Measurements from ENCODE around the gene PDE8A. TPM values are rescaled to one million over a fixed set of nuclear protein-coding genes. Genes with fewer than 3 reads are reported as not detected.

The PDE8A gene
- 24.2 and 26.3 TPM in 2 replicates for total RNA-seq (2016; rRNA removed; fragmentation: Illumina TruSeq; extraction: Trizol)
- 46.8 and 50.2 TPM in 2 replicates for total RNA-seq (2016; cell fraction: cytosol; rRNA removed; fragmentation: Illumina TruSeq; extraction: Trizol; ENCODE audit: low read depth)
- total RNA-seq (2016; cell fraction: insoluble cytoplasmic fraction; rRNA removed; fragmentation: Illumina TruSeq; extraction: Trizol) = 22.6 and 26.8 TPM in 2 replicates
- total RNA-seq (2016; cell fraction: membrane; rRNA removed; fragmentation: Illumina TruSeq; extraction: Trizol) = 33.9 and 39.4 TPM in 2 replicates
- total RNA-seq (2016; cell fraction: nucleus; rRNA removed; fragmentation: Illumina TruSeq; extraction: Trizol) = 46.0 and 49.4 TPM in 2 replicates
- 41.2 and 48.5 TPM in 2 replicates for polyA plus RNA-seq (2011; rRNA removed)
- 18.2 and 27.4 TPM in 2 replicates for polyA plus RNA-seq (2011; cell fraction: cytosol; rRNA removed)
- polyA plus RNA-seq (2011; cell fraction: nucleus; rRNA removed) = 67.4 and 75.3 TPM in 2 replicates
- polyA plus RNA-seq (2012) = 25.2 and 25.7 TPM in 2 replicates
- 4.8 and 5.1 TPM in 2 replicates for polyA plus RNA-seq (2016; cell fraction: cytosol; fragmentation: Illumina TruSeq; extraction: Trizol; ENCODE audit: low read depth)
- polyA plus RNA-seq (2016; cell fraction: insoluble cytoplasmic fraction; fragmentation: Illumina TruSeq; extraction: Trizol; ENCODE audit: low read depth) = 22.3 and 24.1 TPM in 2 replicates
- polyA plus RNA-seq (2016; cell fraction: membrane; fragmentation: Illumina TruSeq; extraction: Trizol; ENCODE audit: low read depth) = 14.2 and 15.0 TPM in 2 replicates
- polyA plus RNA-seq (2016; cell fraction: nucleus; fragmentation: Illumina TruSeq; extraction: Trizol; ENCODE audit: insufficient read depth, low read depth) = 82.8 and 84.3 TPM in 2 replicates
- polyA minus RNA-seq (2011; rRNA and poly(A)+ RNA removed; ENCODE audit: low replicate concordance) = 27.2 and 64.4 TPM in 2 replicates
- polyA minus RNA-seq (2011; cell fraction: cytosol; rRNA and poly(A)+ RNA removed) = 24.8 and 25.2 TPM in 2 replicates
- 124 and 137 TPM in 2 replicates for polyA minus RNA-seq (2011; cell fraction: nucleus; rRNA and poly(A)+ RNA removed)
- percentile 85 among the genes with signal in this experiment for Bru-seq, nascent RNA
- percentile 79 among the genes with signal in this experiment for BruChase-seq, experiment 1, labeled RNA remaining after a 6-hour chase
- percentile 87 among the genes with signal in this experiment for BruChase-seq, experiment 2, labeled RNA remaining after a 2-hour chase
- long read RNA-seq, experiment 1, partial matches to known transcripts = 4 of 11 reads
- long read RNA-seq, experiment 1, other reads (novel, unspliced or antisense) = 4 of 11 reads
- long read RNA-seq, experiment 2, transcript PDE8A-203 (22 exons, 3,912 nt) = major isoform, 8 of 38 reads
- long read RNA-seq, experiment 2, partial matches to known transcripts = 27 of 38 reads
- long read RNA-seq, experiment 2, other reads (novel, unspliced or antisense) = 1 of 38 reads

DNA sequence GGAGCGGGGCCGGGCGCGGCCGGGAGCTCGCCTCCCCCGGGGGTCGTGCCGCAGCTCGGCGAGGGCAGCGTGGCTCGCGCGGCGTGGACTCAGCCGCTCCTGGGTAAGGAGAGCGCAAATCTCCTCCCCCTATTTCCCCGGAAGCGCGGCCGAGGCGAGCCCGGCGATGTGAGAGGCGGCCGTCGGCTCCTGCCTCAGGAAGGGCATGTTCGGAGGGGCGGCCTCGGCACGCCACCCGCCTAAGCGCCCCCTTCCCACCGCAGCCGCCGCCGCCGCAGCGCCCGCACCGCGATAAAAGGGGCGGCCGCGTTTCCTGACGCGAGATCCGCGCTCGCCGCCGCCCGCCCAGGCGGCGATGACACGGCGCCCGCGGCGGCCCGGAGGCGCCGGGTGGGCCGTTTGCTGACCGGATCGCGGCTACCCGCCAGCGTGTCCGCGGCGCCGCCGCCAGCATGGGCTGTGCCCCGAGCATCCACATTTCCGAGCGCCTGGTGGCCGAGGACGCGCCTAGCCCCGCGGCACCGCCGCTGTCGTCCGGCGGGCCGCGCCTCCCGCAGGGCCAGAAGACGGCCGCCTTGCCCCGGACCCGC is at the start of gene PDE8A:
TSS of gene PDE8A (plus strand) at position 146 of the 590 bp plus-strand sequence. CDS start at position 453, 307 bp downstream.
- Histone ChIP-seq H2AFZ (ENCODE audit: low read length) (no peak within 1 kb of the TSS), H3K27ac (ENCODE audit: extremely low read length, insufficient read depth, low read length) (peak within 1 kb of the TSS; percentile 86), H3K4me3 (replicated peaks in 1 of 3; ENCODE audit: insufficient read depth in 1 of 3, low read depth in 2 of 3, low read length in 3 of 3) (peak within 1 kb of the TSS; percentile 85 to 91 (median 90)), H3K4me2 (ENCODE audit: low read depth, low read length) (peak within 1 kb of the TSS; percentile 89), H3K9ac (ENCODE audit: insufficient read depth, low read depth, low read length) (peak within 1 kb of the TSS; percentile 82), H3K4me1 (ENCODE audit: insufficient read depth, low read length) (peaks cover 58% of the 10 kb centered on the region), H3K36me3 (replicated peaks in 1 of 2; ENCODE audit: control insufficient read depth in 1 of 2, insufficient read depth in 2 of 2, low read length in 2 of 2) (no peaks in the 10 kb centered on the region), H4K20me1 (ENCODE audit: insufficient read depth, low read length) (peaks cover 11% of the 10 kb centered on the region), H3K9me3 (ENCODE audit: low read length) (no peaks in the 10 kb centered on the region), H3K27me3 (ENCODE audit: control insufficient read depth in 1 of 2, insufficient read depth in 2 of 2, low read length in 2 of 2) (peaks cover 3 to 11% of the 10 kb centered on the region in 2 experiments; a peak in 1 of 5 replicates), H3K79me2 (ENCODE audit: insufficient read depth, low read length) (peaks cover 48% of the 10 kb centered on the region)
- no TSS peak for BruUV-seq (replicated peaks)
- FAIRE-seq = no peak
- peak; percentile 4 for ATAC-seq
- no CpG with 5 or more reads among the region's 95 CpGs for WGBS (ENCODE audit: low lambda C conversion rate)
- in situ Hi-C loops (cut with HindIII; ENCODE audit: extremely low pct_ligation_motif_present, low pct_unique_long_range_greater_than_20kb) = no loop called here
- ChIA-PET POLR2A (interaction anchor here (1.2 to 3.2 kb wide), 8 partner anchors 18 to 265 kb away, joined by 4 to 9 read pairs (median 5); partner anchors contain the start of gene SEC11A), CTCF (ENCODE audit: low intra/inter-chr PET ratio, low total read pairs) (no interaction called here)
- DNase-seq (ENCODE audit: low spot score) = no peak
- intact Hi-C loops (cut with micrococcal nuclease; ENCODE audit: unreplicated experiment) = loop anchor here (1.0 kb wide), 1 partner anchor 65 kb away; no protein-coding TSS in a partner anchor
- TF ChIP-seq PHF8 (CRISPR knock-in tag; IDR thresholded peaks at IDR 0.05) = no peak
- TF ChIP-seq HNRNPLL (IDR thresholded peaks at IDR 0.05; ENCODE audit: low read depth, low read length, poor library complexity, severe bottlenecking) = no peak
- TF ChIP-seq ZNF264 (CRISPR knock-in tag; IDR thresholded peaks at IDR 0.05) = no peak
- TF ChIP-seq CHD2 (IDR thresholded peaks at IDR 0.05; ENCODE audit: low read depth, low read length) = peak; percentile 64
- TF ChIP-seq ZNF761 (CRISPR knock-in tag; conservative IDR thresholded peaks at IDR 0.05) = 0 out of 2 replicates have a peak, but pooled peaks have one; percentile 43
- TF ChIP-seq ZMAT3 (CRISPR knock-in tag; conservative IDR thresholded peaks at IDR 0.05) = 0 out of 2 replicates have a peak, but pooled peaks have one; percentile 5
- TF ChIP-seq MXI1 (IDR thresholded peaks at IDR 0.05; ENCODE audit: borderline replicate concordance, low read depth, low read length) = 0 out of 3 replicates have a peak, but pooled peaks have one; percentile 18
- 0 out of 2 replicates have a peak, but pooled peaks have one; percentile 1 for TF ChIP-seq ZNF446 (CRISPR knock-in tag; IDR thresholded peaks at IDR 0.05)
- TF ChIP-seq ATF7-NPFF (CRISPR knock-in tag; IDR thresholded peaks at IDR 0.05; ENCODE audit: low read depth) = peak; percentile 31; the same call in 1 of the 2 replicates
- TF ChIP-seq BRF2 (CRISPR knock-in tag; IDR thresholded peaks at IDR 0.05) = 0 out of 2 replicates have a peak, but pooled peaks have one; percentile 48
- TF ChIP-seq, protein P1, sequence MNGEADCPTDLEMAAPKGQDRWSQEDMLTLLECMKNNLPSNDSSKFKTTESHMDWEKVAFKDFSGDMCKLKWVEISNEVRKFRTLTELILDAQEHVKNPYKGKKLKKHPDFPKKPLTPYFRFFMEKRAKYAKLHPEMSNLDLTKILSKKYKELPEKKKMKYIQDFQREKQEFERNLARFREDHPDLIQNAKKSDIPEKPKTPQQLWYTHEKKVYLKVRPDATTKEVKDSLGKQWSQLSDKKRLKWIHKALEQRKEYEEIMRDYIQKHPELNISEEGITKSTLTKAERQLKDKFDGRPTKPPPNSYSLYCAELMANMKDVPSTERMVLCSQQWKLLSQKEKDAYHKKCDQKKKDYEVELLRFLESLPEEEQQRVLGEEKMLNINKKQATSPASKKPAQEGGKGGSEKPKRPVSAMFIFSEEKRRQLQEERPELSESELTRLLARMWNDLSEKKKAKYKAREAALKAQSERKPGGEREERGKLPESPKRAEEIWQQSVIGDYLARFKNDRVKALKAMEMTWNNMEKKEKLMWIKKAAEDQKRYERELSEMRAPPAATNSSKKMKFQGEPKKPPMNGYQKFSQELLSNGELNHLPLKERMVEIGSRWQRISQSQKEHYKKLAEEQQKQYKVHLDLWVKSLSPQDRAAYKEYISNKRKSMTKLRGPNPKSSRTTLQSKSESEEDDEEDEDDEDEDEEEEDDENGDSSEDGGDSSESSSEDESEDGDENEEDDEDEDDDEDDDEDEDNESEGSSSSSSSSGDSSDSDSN (CRISPR knock-in tag; IDR thresholded peaks at IDR 0.05) = peak; percentile 5; the same call in 1 of the 2 replicates
- no peak for TF ChIP-seq SUZ12 (IDR thresholded peaks at IDR 0.05; ENCODE audit: low read depth, low read length)
- TF ChIP-seq BORCS8-MEF2B (CRISPR knock-in tag; IDR thresholded peaks at IDR 0.05) = 0 out of 2 replicates have a peak, but pooled peaks have one; percentile 41
- TF ChIP-seq SIN3A (IDR thresholded peaks at IDR 0.05; ENCODE audit: borderline replicate concordance, low read depth, low read length) = peak; percentile 36; the same call in 1 of the 2 replicates
- TF ChIP-seq ZNF234 (CRISPR knock-in tag; conservative IDR thresholded peaks at IDR 0.05) = peak; percentile 12; the same call in 1 of the 2 replicates
